Measurements from ENCODE around the gene CDKL4.

DNA sequence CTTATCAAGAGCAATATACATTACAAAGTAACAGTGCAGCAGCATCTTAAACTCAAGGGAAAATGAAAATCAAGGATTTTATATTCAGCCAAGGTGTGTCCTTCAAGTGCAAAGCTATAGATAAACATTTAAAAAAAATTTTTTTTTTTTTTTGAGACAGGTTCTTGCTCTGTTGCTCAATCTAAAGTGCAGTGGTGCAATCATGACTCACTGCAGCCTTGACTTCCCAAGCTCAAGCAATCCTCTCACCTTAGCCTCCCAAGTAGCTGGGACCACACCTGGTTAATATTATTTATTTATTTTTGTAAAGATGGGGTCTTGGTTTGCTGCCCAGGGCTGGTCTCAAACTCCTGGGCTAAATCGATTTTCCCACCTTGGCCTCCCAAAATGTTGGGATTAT lies 9.0 kb downstream of the CDKL4 start:
- TF ChIP-seq POLR2A (IDR thresholded peaks at IDR 0.05; ENCODE audit: low read depth, low read length) (no peak), POU2F2 (IDR thresholded peaks at IDR 0.05; ENCODE audit: low read depth, low read length) (no peak), POLR2AphosphoS5 (IDR thresholded peaks at IDR 0.05; ENCODE audit: low read depth, low read length) (no peak), TAF1 (IDR thresholded peaks at IDR 0.05; ENCODE audit: low read depth, low read length) (no peak)

Measured in GM12891 (cell line).